ENCODE measurements around the gene NFIA. TPM values are rescaled to one million over a fixed set of nuclear protein-coding genes. Genes with fewer than 3 reads are reported as not detected.
A peak's percentile ranks its signal among the peaks of the same experiment; 100 is the strongest.

Gene NFIA
- total RNA-seq, 1 experiment from 2014 or later: 20.9 TPM

- no peak for DNase-seq (ENCODE audit: low read depth, low spot score)
- intact Hi-C loops (cut with micrococcal nuclease; ENCODE audit: unreplicated experiment): loop anchor here (10.0 kb wide), 1 partner anchor 247 kb away; no protein-coding TSS in a partner anchor
- POLR2A ChIA-PET: no interaction called here
- Histone ChIP-seq H3K4me3 (ENCODE audit: low read depth in 2 of 2, low read length in 2 of 2) (no peak overlapping the region), H3K27ac (ENCODE audit: low read length) (peak overlapping the region; percentile 54; the same call in 1 of the 2 replicates), H3K36me3 (ENCODE audit: control insufficient read depth, insufficient read depth, low read length) (no peaks in the 10 kb centered on the region; the same call in none of the 2 replicates), H3K4me1 (ENCODE audit: control insufficient read depth, insufficient read depth, low read length) (peaks cover 59% of the 10 kb centered on the region), H3K27me3 (ENCODE audit: control insufficient read depth, insufficient read depth, low read length) (no peaks in the 10 kb centered on the region), H3K9me3 (ENCODE audit: control insufficient read depth, insufficient read depth, low read depth, low read length) (no peaks in the 10 kb centered on the region)
- BruUV-seq (replicated peaks): no TSS peak
- in situ Hi-C loops (cut with HindIII; ENCODE audit: low pct_unique_long_range_greater_than_20kb, low sequenced_read_pairs): no loop called here
- ATAC-seq: no peak
- CTCF ChIA-PET: no interaction called here
- TF ChIP-seq SIN3A (IDR thresholded peaks at IDR 0.05; ENCODE audit: borderline replicate concordance, insufficient read depth, low read depth, low read length) (no peak), TCF7L2 (IDR thresholded peaks at IDR 0.05; ENCODE audit: low read depth, low read length) (no peak), POLR2AphosphoS5 (IDR thresholded peaks at IDR 0.05; ENCODE audit: low read depth, low read length) (no peak)
- TF ChIP-seq, protein P1, sequence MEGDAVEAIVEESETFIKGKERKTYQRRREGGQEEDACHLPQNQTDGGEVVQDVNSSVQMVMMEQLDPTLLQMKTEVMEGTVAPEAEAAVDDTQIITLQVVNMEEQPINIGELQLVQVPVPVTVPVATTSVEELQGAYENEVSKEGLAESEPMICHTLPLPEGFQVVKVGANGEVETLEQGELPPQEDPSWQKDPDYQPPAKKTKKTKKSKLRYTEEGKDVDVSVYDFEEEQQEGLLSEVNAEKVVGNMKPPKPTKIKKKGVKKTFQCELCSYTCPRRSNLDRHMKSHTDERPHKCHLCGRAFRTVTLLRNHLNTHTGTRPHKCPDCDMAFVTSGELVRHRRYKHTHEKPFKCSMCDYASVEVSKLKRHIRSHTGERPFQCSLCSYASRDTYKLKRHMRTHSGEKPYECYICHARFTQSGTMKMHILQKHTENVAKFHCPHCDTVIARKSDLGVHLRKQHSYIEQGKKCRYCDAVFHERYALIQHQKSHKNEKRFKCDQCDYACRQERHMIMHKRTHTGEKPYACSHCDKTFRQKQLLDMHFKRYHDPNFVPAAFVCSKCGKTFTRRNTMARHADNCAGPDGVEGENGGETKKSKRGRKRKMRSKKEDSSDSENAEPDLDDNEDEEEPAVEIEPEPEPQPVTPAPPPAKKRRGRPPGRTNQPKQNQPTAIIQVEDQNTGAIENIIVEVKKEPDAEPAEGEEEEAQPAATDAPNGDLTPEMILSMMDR (IDR thresholded peaks at IDR 0.05): no peak
- TF ChIP-seq, protein P2, sequence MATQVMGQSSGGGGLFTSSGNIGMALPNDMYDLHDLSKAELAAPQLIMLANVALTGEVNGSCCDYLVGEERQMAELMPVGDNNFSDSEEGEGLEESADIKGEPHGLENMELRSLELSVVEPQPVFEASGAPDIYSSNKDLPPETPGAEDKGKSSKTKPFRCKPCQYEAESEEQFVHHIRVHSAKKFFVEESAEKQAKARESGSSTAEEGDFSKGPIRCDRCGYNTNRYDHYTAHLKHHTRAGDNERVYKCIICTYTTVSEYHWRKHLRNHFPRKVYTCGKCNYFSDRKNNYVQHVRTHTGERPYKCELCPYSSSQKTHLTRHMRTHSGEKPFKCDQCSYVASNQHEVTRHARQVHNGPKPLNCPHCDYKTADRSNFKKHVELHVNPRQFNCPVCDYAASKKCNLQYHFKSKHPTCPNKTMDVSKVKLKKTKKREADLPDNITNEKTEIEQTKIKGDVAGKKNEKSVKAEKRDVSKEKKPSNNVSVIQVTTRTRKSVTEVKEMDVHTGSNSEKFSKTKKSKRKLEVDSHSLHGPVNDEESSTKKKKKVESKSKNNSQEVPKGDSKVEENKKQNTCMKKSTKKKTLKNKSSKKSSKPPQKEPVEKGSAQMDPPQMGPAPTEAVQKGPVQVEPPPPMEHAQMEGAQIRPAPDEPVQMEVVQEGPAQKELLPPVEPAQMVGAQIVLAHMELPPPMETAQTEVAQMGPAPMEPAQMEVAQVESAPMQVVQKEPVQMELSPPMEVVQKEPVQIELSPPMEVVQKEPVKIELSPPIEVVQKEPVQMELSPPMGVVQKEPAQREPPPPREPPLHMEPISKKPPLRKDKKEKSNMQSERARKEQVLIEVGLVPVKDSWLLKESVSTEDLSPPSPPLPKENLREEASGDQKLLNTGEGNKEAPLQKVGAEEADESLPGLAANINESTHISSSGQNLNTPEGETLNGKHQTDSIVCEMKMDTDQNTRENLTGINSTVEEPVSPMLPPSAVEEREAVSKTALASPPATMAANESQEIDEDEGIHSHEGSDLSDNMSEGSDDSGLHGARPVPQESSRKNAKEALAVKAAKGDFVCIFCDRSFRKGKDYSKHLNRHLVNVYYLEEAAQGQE (IDR thresholded peaks at IDR 0.05; ENCODE audit: insufficient read depth in 1 of 2, low read depth in 2 of 2, low read length in 1 of 2): no peak
Measured at GRCh38 chr1:61087571-61087970, 5.2 kb downstream of the NFIA start.

GRCh38 chr1:61088163-61088974 is 6.0 kb downstream of the NFIA start:
- Histone ChIP-seq H3K36me3 (ENCODE audit: control insufficient read depth, insufficient read depth, low read length) (no peaks in the 10 kb centered on the region; the same call in 1 of the 2 replicates), H3K4me1 (ENCODE audit: control insufficient read depth, insufficient read depth, low read length) (peaks cover 60% of the 10 kb centered on the region), H3K27me3 (ENCODE audit: control insufficient read depth, insufficient read depth, low read length) (no peaks in the 10 kb centered on the region), H3K9me3 (ENCODE audit: control insufficient read depth, insufficient read depth, low read depth, low read length) (no peaks in the 10 kb centered on the region), H3K4me3 (ENCODE audit: low read depth in 2 of 2, low read length in 2 of 2) (no peak overlapping the region), H3K27ac (ENCODE audit: low read length) (peak overlapping the region; percentile 36; the same call in 1 of the 2 replicates)
- in situ Hi-C loops (cut with HindIII; ENCODE audit: low pct_unique_long_range_greater_than_20kb, low sequenced_read_pairs): no loop called here
- DNase-seq (ENCODE audit: low read depth, low spot score) (no peak), ATAC-seq (no peak)
- no TSS peak for BruUV-seq (replicated peaks)
- intact Hi-C loops (cut with micrococcal nuclease; ENCODE audit: unreplicated experiment): loop anchor here (10.0 kb wide), 1 partner anchor 246 kb away; no protein-coding TSS in a partner anchor
- ChIA-PET POLR2A (no interaction called here), CTCF (interaction anchor here (0.5 kb wide), 1 partner anchor 426 kb away, joined by 9 read pairs; no protein-coding TSS in a partner anchor)
- no peak for TF ChIP-seq SIN3A (IDR thresholded peaks at IDR 0.05; ENCODE audit: borderline replicate concordance, insufficient read depth, low read depth, low read length)
- TF ChIP-seq, protein P1 (IDR thresholded peaks at IDR 0.05): no peak
- no peak for TF ChIP-seq TCF7L2 (IDR thresholded peaks at IDR 0.05; ENCODE audit: low read depth, low read length)
- TF ChIP-seq, protein P2 (IDR thresholded peaks at IDR 0.05; ENCODE audit: insufficient read depth in 1 of 2, low read depth in 2 of 2, low read length in 1 of 2): no peak
- TF ChIP-seq POLR2AphosphoS5 (IDR thresholded peaks at IDR 0.05; ENCODE audit: low read depth, low read length): no peak

All from Panc1 (cell line).